HepG2 (cell line): ENCODE measurements around the gene ZNF20. TPM values are rescaled to one million over a fixed set of nuclear protein-coding genes. Genes with fewer than 3 reads are reported as not detected.

Experiments used
- EEA1 ChIP-seq: sonication (generic); formaldehyde crosslinking; IDR thresholded peaks from 2 replicates; pipeline ENCODE4 v1.5.1; 2020; ENCODE audit warnings: mild to moderate bottlenecking, missing genetic modification reagents, borderline replicate concordance
- ELF3 ChIP-seq: IDR thresholded peaks from 2 replicates; pipeline ENCODE4 v1.6.1; 2016; ENCODE audit warnings: missing genetic modification reagents, missing compliant biosample characterization
- MED13 ChIP-seq: sonication (generic); formaldehyde crosslinking; IDR thresholded peaks from 2 replicates; pipeline ENCODE4 v1.5.0; 2020; ENCODE audit warnings: missing genetic modification reagents
- PITX1 ChIP-seq: sonication (generic); formaldehyde crosslinking; IDR thresholded peaks from 2 replicates; pipeline ENCODE4 v1.5.1; 2020; ENCODE audit warnings: mild to moderate bottlenecking, missing genetic modification reagents
- SMAD1 ChIP-seq: sonication (generic); formaldehyde crosslinking; IDR thresholded peaks from 2 replicates; pipeline ENCODE4 v1.4.0; 2020; ENCODE audit warnings: missing genetic modification reagents, low read depth, mild to moderate bottlenecking, borderline replicate concordance
- SMARCE1 ChIP-seq: fragments of 450-650 bp; IDR thresholded peaks from 2 replicates; pipeline ENCODE4 v1.6.1; 2017; ENCODE audit warnings: borderline replicate concordance
- TAF15 ChIP-seq: fragments of 200-400 bp; formaldehyde crosslinking; IDR thresholded peaks from one replicate; pipeline ENCODE4 v1.6.1; 2018; ENCODE audit warnings: mild to moderate bottlenecking, low read depth, low read length; ENCODE audit not compliant: poor library complexity, severe bottlenecking
- TBX2 ChIP-seq: sonication (generic); formaldehyde crosslinking; IDR thresholded peaks from 2 replicates; pipeline ENCODE4 v1.5.0; 2020; ENCODE audit warnings: missing genetic modification reagents, mild to moderate bottlenecking, borderline replicate concordance
- ZFP36 ChIP-seq: fragments of 150-350 bp; IDR thresholded peaks from 2 replicates; pipeline ENCODE4 v1.6.1; 2018; ENCODE audit warnings: borderline replicate concordance, low read length, low read depth; ENCODE audit not compliant: partially characterized antibody
- ZNF83 ChIP-seq: sonication (generic); formaldehyde crosslinking; IDR thresholded peaks from 2 replicates; pipeline ENCODE4 v1.4.0; 2020; ENCODE audit warnings: missing genetic modification reagents, mild to moderate bottlenecking, borderline replicate concordance
- polyA plus RNA-seq, 8 experiments: library from polyadenylated mRNA; depleted of rRNA in 3 of 8; stranded (reverse) in 7 of 8; unstranded in 1 of 8; fragments of >200 nt; fragmentation: Illumina TruSeq in 4 of 8; extraction: Trizol in 4 of 8; gene quantifications; 2 replicates each; pipeline versions ENCODE4 v1.2.1 to v1.2.3, GENCODE V29; 2011 to 2016; ENCODE audit warnings: low read depth in 4 of 8, missing spikeins in 1 of 8, mixed read lengths in 1 of 8; ENCODE audit not compliant: insufficient read depth in 1 of 8
- total RNA-seq, 5 experiments: library from RNA; depleted of rRNA; stranded (reverse); fragments of >200 nt; fragmentation: Illumina TruSeq; extraction: Trizol; gene quantifications; 2 replicates each; pipeline ENCODE4 v1.2.3, GENCODE V29; 2016; ENCODE audit warnings: low read depth in 1 of 5
- TF ChIP-seq, protein P1 (sequence below): sonication (generic); formaldehyde crosslinking; IDR thresholded peaks from 2 replicates; pipeline ENCODE4 v1.5.1; 2020; ENCODE audit warnings: missing genetic modification reagents, mild to moderate bottlenecking, borderline replicate concordance
- TF ChIP-seq, protein P2 (sequence below): sonication (generic); formaldehyde crosslinking; IDR thresholded peaks from 2 replicates; pipeline ENCODE4 v1.4.0; 2020; ENCODE audit warnings: missing genetic modification reagents
- TF ChIP-seq, protein P3 (sequence below): sonication (generic); formaldehyde crosslinking; IDR thresholded peaks from 2 replicates; pipeline ENCODE4 v1.4.0; 2020; ENCODE audit warnings: missing genetic modification reagents, mild to moderate bottlenecking, borderline replicate concordance
- TF ChIP-seq, protein P4 (sequence below), 2 experiments: sonication (generic) in 1 of 2; formaldehyde crosslinking in 1 of 2; IDR thresholded peaks; 2 replicates each; pipeline versions ENCODE4 v1.4.0 to v1.6.1; 2016 to 2020; ENCODE audit warnings: borderline replicate concordance in 1 of 2, low read depth in 1 of 2, mild to moderate bottlenecking in 1 of 2, missing genetic modification reagents in 1 of 2

ZNF20 gene
- total and polyA plus RNA-seq, 2 of the 13 experiments (the other 11 are each of a cell fraction or from before 2014, with no cell fraction given), result 1.6 to 8.0 TPM

DNA sequence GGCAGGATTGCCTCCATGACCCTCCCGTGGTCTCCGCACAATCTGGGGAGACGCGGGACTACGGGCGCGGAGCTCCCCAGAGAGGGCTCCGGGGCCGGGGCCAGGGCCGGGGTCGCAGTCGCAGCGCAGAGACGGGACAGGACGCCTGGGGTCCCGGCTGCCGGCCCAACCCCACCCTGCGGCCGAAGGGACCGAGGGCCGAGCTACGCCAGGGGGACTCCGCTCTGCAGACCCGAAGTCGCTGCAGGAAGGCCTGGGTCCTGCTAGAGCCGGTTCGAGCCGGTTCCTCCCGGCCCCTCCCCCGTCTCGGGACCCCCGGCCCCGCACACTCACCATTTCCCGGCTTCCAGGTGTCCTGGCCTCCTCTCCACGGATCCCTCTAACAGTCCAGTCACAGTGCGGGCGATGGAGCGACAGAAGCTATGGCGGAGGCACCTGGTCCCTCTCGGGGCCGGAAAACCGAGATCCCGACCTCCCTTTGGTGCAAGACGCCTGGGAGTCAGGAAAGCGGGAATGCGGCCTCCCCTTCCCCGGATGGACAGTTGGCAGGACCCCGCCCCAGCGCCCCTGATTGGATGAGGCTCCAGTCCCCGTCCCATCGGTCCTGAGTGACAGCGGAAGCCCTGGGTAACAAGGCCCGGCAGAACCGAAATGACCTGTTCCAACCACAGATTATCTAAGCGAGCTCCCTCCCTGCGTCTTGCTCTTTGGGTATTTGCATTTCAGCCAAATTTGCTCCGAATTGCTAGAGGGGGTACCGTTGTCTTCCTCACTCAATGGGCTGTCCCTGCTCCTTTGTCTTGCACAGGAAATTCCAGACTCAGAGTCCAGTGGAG, 16.3 kb upstream of the ZNF20 start, which contains the start of gene ZNF625 (continued):
- TF ChIP-seq MED13 (CRISPR knock-in tag) (0 out of 2 replicates have a peak, but pooled peaks have one; percentile 59), ZNF83 (no peak), ZFP36 (no peak), SMAD1 (CRISPR knock-in tag) (peak; percentile 89; the same call in 1 of the 2 replicates), SMARCE1 (no peak), EEA1 (CRISPR knock-in tag) (no peak), ELF3 (CRISPR knock-in tag) (peak; percentile 54; the same call in 1 of the 2 replicates), PITX1 (CRISPR knock-in tag) (peak; percentile 67), TBX2 (CRISPR knock-in tag) (peak; percentile 69), TAF15 (no peak)
- TF ChIP-seq, protein P1, sequence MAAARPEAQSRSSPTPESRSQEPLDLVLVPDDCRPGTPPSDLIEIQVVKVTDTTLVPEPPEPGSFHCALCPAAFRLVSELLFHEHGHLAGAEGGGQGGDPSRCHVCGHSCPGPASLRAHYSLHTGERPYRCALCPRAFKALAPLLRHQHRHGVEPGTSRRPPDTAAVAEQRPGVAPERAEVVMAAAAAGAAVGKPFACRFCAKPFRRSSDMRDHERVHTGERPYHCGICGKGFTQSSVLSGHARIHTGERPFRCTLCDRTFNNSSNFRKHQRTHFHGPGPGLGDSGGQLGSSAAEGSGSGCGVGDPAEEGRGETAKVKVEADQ, result no peak
- TF ChIP-seq, protein P2, sequence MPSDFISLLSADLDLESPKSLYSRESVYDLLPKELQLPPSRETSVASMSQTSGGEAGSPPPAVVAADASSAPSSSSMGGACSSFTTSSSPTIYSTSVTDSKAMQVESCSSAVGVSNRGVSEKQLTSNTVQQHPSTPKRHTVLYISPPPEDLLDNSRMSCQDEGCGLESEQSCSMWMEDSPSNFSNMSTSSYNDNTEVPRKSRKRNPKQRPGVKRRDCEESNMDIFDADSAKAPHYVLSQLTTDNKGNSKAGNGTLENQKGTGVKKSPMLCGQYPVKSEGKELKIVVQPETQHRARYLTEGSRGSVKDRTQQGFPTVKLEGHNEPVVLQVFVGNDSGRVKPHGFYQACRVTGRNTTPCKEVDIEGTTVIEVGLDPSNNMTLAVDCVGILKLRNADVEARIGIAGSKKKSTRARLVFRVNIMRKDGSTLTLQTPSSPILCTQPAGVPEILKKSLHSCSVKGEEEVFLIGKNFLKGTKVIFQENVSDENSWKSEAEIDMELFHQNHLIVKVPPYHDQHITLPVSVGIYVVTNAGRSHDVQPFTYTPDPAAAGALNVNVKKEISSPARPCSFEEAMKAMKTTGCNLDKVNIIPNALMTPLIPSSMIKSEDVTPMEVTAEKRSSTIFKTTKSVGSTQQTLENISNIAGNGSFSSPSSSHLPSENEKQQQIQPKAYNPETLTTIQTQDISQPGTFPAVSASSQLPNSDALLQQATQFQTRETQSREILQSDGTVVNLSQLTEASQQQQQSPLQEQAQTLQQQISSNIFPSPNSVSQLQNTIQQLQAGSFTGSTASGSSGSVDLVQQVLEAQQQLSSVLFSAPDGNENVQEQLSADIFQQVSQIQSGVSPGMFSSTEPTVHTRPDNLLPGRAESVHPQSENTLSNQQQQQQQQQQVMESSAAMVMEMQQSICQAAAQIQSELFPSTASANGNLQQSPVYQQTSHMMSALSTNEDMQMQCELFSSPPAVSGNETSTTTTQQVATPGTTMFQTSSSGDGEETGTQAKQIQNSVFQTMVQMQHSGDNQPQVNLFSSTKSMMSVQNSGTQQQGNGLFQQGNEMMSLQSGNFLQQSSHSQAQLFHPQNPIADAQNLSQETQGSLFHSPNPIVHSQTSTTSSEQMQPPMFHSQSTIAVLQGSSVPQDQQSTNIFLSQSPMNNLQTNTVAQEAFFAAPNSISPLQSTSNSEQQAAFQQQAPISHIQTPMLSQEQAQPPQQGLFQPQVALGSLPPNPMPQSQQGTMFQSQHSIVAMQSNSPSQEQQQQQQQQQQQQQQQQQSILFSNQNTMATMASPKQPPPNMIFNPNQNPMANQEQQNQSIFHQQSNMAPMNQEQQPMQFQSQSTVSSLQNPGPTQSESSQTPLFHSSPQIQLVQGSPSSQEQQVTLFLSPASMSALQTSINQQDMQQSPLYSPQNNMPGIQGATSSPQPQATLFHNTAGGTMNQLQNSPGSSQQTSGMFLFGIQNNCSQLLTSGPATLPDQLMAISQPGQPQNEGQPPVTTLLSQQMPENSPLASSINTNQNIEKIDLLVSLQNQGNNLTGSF, result no peak
- TF ChIP-seq, protein P3, sequence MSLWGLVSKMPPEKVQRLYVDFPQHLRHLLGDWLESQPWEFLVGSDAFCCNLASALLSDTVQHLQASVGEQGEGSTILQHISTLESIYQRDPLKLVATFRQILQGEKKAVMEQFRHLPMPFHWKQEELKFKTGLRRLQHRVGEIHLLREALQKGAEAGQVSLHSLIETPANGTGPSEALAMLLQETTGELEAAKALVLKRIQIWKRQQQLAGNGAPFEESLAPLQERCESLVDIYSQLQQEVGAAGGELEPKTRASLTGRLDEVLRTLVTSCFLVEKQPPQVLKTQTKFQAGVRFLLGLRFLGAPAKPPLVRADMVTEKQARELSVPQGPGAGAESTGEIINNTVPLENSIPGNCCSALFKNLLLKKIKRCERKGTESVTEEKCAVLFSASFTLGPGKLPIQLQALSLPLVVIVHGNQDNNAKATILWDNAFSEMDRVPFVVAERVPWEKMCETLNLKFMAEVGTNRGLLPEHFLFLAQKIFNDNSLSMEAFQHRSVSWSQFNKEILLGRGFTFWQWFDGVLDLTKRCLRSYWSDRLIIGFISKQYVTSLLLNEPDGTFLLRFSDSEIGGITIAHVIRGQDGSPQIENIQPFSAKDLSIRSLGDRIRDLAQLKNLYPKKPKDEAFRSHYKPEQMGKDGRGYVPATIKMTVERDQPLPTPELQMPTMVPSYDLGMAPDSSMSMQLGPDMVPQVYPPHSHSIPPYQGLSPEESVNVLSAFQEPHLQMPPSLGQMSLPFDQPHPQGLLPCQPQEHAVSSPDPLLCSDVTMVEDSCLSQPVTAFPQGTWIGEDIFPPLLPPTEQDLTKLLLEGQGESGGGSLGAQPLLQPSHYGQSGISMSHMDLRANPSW (CRISPR knock-in tag), result no peak
- TF ChIP-seq, protein P4, sequence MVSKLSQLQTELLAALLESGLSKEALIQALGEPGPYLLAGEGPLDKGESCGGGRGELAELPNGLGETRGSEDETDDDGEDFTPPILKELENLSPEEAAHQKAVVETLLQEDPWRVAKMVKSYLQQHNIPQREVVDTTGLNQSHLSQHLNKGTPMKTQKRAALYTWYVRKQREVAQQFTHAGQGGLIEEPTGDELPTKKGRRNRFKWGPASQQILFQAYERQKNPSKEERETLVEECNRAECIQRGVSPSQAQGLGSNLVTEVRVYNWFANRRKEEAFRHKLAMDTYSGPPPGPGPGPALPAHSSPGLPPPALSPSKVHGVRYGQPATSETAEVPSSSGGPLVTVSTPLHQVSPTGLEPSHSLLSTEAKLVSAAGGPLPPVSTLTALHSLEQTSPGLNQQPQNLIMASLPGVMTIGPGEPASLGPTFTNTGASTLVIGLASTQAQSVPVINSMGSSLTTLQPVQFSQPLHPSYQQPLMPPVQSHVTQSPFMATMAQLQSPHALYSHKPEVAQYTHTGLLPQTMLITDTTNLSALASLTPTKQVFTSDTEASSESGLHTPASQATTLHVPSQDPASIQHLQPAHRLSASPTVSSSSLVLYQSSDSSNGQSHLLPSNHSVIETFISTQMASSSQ (IDR thresholded peaks at IDR 0.05; ENCODE audit: low read depth), result no peak
- TF ChIP-seq, protein P4 (CRISPR knock-in tag; IDR thresholded peaks at IDR 0.05; ENCODE audit: borderline replicate concordance), result peak; percentile 72
